ENCODE data around the gene EML2.
"Not testable (repeated sequence)": the region's sequence is repeated elsewhere in the genome, so short reads cannot be mapped to it uniquely, and the experiment has no call there.

Gene EML2, protein sequence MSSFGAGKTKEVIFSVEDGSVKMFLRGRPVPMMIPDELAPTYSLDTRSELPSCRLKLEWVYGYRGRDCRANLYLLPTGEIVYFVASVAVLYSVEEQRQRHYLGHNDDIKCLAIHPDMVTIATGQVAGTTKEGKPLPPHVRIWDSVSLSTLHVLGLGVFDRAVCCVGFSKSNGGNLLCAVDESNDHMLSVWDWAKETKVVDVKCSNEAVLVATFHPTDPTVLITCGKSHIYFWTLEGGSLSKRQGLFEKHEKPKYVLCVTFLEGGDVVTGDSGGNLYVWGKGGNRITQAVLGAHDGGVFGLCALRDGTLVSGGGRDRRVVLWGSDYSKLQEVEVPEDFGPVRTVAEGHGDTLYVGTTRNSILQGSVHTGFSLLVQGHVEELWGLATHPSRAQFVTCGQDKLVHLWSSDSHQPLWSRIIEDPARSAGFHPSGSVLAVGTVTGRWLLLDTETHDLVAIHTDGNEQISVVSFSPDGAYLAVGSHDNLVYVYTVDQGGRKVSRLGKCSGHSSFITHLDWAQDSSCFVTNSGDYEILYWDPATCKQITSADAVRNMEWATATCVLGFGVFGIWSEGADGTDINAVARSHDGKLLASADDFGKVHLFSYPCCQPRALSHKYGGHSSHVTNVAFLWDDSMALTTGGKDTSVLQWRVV

GRCh38 chr19:45638930-45639729 is at the start of gene EML2:
Gene EML2, minus strand, starts transcription at chr19:45639397. Its CDS starts 21 bp downstream, at chr19:45639376.
- in situ Hi-C loops (cut with HindIII; ENCODE audit: low pct_ligation_motif_present, low pct_unique_long_range_greater_than_20kb, low sequenced_read_pairs) = no loop called here
- DNase-seq = peak; percentile 52

DNA sequence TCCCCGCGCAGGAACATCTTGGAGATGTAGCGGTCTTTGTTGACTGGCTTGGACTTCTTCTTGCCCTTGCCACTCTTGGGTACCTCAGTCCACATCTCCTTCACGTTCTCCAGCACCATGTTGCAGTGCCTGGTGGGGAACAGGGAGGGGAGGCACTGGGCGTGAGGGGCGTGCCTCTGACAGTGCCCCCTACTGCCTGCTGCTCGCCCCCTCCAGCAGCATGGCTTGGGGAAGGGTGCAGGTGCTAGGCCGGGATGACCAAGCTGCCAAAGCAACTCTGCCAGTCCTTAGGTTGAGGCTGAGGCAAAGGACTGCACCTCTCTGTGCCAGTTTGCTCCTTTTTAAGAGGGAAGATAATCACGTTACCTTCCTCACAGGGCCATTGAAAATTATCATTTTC is 48.4 kb upstream of the EML2 start:
- in situ Hi-C loops (cut with HindIII; ENCODE audit: low pct_ligation_motif_present, low pct_unique_long_range_greater_than_20kb, low sequenced_read_pairs) = no loop called here
- no peak for DNase-seq

DNA sequence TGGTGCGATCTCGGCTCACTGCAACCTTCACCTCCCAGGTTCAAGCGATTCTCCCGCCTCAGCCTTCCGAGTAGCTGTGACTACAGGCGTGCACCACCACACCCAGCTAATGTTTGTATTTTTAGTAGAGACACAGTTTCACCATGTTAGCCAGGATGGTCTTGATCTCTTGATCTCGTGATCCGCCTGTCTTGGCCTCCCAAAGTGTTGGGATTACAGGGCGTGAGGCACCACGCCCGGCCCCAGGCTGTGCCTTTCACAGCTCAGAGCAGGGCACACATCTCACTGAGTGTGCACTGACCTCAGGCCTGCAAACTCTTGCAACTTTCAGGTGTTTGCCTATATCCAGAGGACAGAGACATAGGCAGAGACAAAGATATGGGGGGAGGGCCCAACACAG is 45.8 kb upstream of the EML2 start:
- DNase-seq; in situ Hi-C loops (cut with HindIII; ENCODE audit: low pct_ligation_motif_present, low pct_unique_long_range_greater_than_20kb, low sequenced_read_pairs): not testable (repeated sequence)

- in situ Hi-C loops (cut with HindIII; ENCODE audit: low pct_ligation_motif_present, low pct_unique_long_range_greater_than_20kb, low sequenced_read_pairs) = no loop called here
- no peak for DNase-seq
Observed at GRCh38 chr19:45682908-45683307, 43.7 kb upstream of the EML2 start.

DNA sequence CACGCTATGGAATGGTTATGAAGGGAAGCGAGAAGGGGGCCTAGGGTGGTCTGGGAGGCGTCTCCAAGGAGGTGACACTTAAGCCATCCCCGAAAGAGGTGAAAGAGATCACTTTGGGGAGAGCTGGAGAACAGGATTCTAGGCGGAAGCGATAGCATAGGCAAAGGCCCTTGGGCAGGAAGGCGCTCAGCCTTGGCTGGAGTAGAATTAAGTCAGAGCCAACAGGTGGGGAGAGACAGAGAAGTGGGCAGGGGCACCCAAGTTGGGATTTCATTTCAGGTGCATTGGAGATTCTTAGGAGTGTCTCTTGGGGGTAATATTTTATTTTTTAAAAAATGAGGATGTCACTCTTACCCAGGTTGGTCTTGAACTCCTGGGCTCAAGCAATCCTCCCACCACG is 42.9 kb upstream of the EML2 start:
- in situ Hi-C loops (cut with HindIII; ENCODE audit: low pct_ligation_motif_present, low pct_unique_long_range_greater_than_20kb, low sequenced_read_pairs) = no loop called here
- no peak for DNase-seq

DNA sequence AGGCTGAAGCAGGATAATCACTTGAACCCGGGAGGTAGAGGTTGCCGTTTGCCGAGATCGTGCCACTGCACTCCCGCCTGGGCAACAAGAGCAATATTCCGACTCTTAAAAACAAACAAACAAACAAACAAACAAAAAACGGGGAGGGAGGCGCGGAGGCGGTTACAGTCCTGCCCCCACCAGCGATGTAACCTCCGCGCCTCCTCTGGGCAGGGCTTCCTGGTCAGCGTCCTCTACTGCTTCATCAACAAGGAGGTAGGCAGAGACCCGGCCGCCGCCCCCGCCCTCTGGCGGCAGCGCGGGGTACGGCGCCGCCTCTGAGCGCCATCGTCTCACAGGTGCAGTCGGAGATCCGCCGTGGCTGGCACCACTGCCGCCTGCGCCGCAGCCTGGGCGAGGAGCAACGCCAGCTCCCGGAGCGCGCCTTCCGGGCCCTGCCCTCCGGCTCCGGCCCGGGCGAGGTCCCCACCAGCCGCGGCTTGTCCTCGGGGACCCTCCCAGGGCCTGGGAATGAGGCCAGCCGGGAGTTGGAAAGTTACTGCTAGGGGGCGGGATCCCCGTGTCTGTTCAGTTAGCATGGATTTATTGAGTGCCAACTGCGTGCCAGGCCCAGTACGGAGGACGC is 42.3 kb upstream of the EML2 start:
- in situ Hi-C loops (cut with HindIII; ENCODE audit: low pct_ligation_motif_present, low pct_unique_long_range_greater_than_20kb, low sequenced_read_pairs) = no loop called here
- DNase-seq = peak; percentile 82

- in situ Hi-C loops (cut with HindIII; ENCODE audit: low pct_ligation_motif_present, low pct_unique_long_range_greater_than_20kb, low sequenced_read_pairs) = no loop called here
Observed at GRCh38 chr19:45677351-45678230, 38.4 kb upstream of the EML2 start.

DNA sequence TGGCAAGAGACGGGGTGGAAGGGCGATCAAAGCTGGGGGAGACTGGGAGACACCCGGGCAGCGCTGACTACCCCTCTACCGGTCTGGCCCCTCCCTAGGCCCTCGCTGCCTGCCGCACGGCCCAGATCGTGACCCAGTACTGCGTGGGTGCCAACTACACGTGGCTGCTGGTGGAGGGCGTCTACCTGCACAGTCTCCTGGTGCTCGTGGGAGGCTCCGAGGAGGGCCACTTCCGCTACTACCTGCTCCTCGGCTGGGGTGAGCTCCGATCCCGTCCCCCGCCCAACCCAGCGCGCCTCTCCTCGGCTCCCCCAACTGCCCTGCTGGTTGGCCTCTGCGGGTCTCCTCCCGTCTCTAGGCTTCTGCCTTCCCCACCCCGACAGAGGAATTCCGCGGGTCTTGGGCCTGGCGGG is 37.7 kb upstream of the EML2 start:
- DNase-seq = no peak
- in situ Hi-C loops (cut with HindIII; ENCODE audit: low pct_ligation_motif_present, low pct_unique_long_range_greater_than_20kb, low sequenced_read_pairs) = no loop called here

More at GRCh38 chr19:45677351-45678230, 38.4 kb upstream of the EML2 start:
- peak; percentile 87 for DNase-seq

DNA sequence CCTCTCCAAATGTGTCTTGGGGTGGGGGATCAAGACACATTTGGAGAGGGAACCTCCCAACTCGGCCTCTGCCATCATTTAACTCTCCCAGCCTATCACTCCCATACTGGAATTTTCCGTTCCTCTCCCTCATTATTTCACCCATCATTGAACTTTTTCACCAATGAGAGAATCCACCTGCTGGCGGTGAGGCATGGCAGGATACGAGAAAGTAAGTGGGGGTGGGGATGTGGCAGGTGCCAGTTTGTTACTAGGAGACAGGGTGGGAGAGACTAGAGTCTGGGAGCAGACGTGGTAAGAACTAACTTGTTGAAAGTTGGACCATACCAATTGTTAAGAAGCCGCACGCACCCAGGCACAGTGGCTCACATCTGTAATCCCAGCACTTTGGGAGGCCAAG is 35.7 kb upstream of the EML2 start:
- in situ Hi-C loops (cut with HindIII; ENCODE audit: low pct_ligation_motif_present, low pct_unique_long_range_greater_than_20kb, low sequenced_read_pairs) = no loop called here
- no peak for DNase-seq

DNA sequence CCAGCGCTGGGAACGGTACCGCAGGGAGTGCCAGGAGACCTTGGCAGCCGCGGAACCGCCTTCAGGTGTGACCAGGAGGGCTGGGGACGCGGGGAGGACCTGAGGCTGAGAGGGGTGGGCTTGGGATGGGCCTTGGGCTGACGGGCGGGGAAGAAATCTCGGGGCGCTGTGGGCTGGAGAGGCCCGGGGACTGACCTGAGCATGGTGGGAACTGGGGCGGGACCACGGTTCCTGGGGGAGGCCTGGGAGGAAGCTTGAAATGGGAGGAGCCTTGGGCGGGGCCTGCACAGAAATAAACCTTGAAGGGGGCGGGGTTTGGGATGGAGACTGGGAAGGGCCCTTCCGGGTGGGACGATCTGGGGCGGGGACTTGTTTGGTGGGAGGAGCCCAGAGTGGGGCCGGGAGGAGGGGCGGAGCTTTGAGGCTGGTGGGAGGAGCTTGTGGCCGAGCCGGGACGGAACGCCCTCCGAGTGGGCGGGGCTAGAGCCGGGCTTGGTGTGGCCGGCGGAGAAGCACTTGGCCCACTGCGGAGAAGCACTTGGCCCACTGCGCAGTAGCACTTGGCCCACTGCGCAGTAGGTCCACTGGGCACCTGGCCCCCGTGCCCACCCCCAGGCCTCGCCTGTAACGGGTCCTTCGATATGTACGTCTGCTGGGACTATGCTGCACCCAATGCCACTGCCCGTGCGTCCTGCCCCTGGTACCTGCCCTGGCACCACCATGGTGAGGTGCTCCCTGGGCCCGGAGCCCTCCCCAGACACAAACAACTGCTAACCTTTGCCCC is 31.7 kb upstream of the EML2 start:
- DNase-seq = peak; percentile 61
- in situ Hi-C loops (cut with HindIII; ENCODE audit: low pct_ligation_motif_present, low pct_unique_long_range_greater_than_20kb, low sequenced_read_pairs) = no loop called here

GRCh38 chr19:45668342-45668871 is 29.2 kb upstream of the EML2 start:
- no peak for DNase-seq
- in situ Hi-C loops (cut with HindIII; ENCODE audit: low pct_ligation_motif_present, low pct_unique_long_range_greater_than_20kb, low sequenced_read_pairs) = no loop called here

- in situ Hi-C loops (cut with HindIII; ENCODE audit: low pct_ligation_motif_present, low pct_unique_long_range_greater_than_20kb, low sequenced_read_pairs) = no loop called here
- DNase-seq = no peak
Observed at GRCh38 chr19:45667620-45668341, 28.6 kb upstream of the EML2 start, which contains the start of gene GIPR. Gene GIPR, plus strand, starts transcription at chr19:45668221. Its CDS starts 1,300 bp downstream, at chr19:45669521.

DNA sequence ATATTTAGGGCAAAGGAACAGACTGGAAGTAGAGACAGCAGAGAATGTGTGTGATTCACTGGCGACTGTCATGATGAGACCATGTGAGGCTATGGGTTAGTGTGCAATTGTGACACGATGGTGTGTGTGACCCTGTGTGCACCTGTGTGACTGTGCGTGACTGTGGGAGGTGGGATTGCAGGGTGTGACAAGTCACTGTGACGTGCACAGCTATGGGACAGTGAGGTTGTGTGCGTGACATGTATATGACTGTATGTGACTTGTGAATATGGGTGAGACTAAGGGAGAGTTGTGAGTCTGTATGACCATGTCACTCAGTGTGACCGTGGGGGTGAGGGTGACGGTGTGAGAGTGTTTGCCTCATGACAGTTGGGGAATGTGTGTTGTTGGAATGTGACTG is 25.4 kb upstream of the EML2 start:
- in situ Hi-C loops (cut with HindIII; ENCODE audit: low pct_ligation_motif_present, low pct_unique_long_range_greater_than_20kb, low sequenced_read_pairs) = no loop called here
- no peak for DNase-seq

DNA sequence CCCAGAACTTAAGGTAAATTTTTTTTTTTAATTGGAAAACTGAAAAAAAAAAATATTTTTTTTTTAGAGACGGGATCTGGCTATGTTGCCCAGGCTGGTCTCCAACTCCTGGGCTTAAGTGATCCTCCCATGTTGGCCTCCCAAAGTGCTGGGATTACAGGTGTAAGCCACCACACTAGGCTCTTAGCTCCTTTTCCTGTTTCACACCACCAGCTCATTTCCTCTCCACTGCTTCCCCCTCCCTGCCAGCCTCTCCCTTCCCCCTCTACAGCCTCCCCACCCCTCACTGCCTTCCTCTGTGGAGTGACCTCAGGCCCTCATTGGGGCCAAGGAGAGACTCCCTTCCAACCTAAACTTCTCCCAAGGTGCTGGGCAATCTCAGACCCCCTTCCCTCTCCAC is 24.6 kb upstream of the EML2 start:
- in situ Hi-C loops (cut with HindIII; ENCODE audit: low pct_ligation_motif_present, low pct_unique_long_range_greater_than_20kb, low sequenced_read_pairs) = no loop called here
- no peak for DNase-seq

- in situ Hi-C loops (cut with HindIII; ENCODE audit: low pct_ligation_motif_present, low pct_unique_long_range_greater_than_20kb, low sequenced_read_pairs) = no loop called here
- no peak for DNase-seq
Observed at GRCh38 chr19:45660636-45661035, 21.4 kb upstream of the EML2 start.

GRCh38 chr19:45659096-45659729 is 20.0 kb upstream of the EML2 start:
- no peak for DNase-seq
- in situ Hi-C loops (cut with HindIII; ENCODE audit: low pct_ligation_motif_present, low pct_unique_long_range_greater_than_20kb, low sequenced_read_pairs) = no loop called here

Data from ACHN (cell line).